Neural crest cell (in vitro differentiated cells): Measurements from ENCODE around the gene CREB5. TPM values are rescaled to one million over a fixed set of nuclear protein-coding genes. Genes with fewer than 3 reads are reported as not detected.

Experiments used
- DNase-seq: peaks from one replicate; pipeline ENCODE4 v3.0.0; 2021; ENCODE audit warnings: low read depth, mixed read lengths, low spot score
- H3K27ac Mint-ChIP-seq: one replicate; pipeline ENCODE4 v1.8.0; 2021; ENCODE audit warnings: mild to moderate bottlenecking, mixed read lengths; ENCODE audit not compliant: unreplicated experiment
- H3K27me3 Mint-ChIP-seq: 2 replicates; pipeline ENCODE4 v1.8.0; 2021; ENCODE audit warnings: low read depth, mild to moderate bottlenecking, mixed read lengths
- H3K36me3 Mint-ChIP-seq: 2 replicates; pipeline ENCODE4 v1.8.0; 2021; ENCODE audit warnings: low read depth, mild to moderate bottlenecking, mixed read lengths
- H3K4me1 Mint-ChIP-seq: 2 replicates; pipeline ENCODE4 v1.8.0; 2021; ENCODE audit warnings: mixed read lengths
- H3K4me3 Mint-ChIP-seq: one replicate; pipeline ENCODE4 v1.8.0; 2021; ENCODE audit warnings: mild to moderate bottlenecking, mixed read lengths
- H3K9me3 Mint-ChIP-seq: 2 replicates; pipeline ENCODE4 v1.8.0; 2021; ENCODE audit warnings: mixed read lengths
- total RNA-seq: library from RNA; stranded (reverse); gene quantifications from 2 replicates; pipeline ENCODE4 v1.2.1, GENCODE V29; 2021
- TF ChIP-seq, protein P1 (sequence below): fragments of 200-600 bp; sonication (generic); conservative IDR thresholded peaks from 2 replicates; pipeline ENCODE4 v1.5.0; 2021; ENCODE audit warnings: antibody characterized with exemption, mild to moderate bottlenecking

Gene CREB5
- total RNA-seq, 1 donor from 2014 or later: 8.3 TPM

DNA sequence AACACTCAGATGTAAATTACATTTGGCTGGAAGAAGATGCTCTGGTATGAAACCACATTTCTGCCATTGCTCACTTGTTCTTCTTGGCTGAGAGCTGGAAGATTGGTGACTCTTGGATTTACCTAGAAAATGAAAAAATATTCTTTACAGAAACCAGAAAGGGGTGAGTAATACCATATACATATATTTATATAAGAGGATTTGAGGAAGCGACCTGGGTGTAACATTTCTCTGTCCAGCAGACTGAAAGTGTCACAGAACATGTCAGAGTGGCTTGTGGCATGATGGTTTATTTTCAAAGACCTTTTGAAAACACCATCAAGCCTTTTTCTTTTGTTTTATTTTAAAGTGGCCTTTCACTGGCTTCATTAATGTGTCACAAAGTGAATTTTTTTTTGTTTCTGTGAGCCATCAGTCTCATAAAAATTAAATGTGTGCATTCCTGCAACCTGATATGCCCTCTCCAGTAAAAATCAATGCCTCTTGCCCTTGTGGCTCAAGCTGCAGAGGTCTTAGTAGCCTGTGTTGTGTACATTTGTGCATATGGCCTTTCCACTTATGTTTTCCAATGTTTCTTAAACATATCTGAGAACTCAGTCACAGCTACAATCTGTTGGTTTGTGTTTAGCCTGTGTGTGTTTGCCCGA, 23.5 kb downstream of the CREB5 start:
- H3K27me3 Mint-ChIP-seq: no peaks in the 10 kb centered on the region
- TF ChIP-seq, protein P1, sequence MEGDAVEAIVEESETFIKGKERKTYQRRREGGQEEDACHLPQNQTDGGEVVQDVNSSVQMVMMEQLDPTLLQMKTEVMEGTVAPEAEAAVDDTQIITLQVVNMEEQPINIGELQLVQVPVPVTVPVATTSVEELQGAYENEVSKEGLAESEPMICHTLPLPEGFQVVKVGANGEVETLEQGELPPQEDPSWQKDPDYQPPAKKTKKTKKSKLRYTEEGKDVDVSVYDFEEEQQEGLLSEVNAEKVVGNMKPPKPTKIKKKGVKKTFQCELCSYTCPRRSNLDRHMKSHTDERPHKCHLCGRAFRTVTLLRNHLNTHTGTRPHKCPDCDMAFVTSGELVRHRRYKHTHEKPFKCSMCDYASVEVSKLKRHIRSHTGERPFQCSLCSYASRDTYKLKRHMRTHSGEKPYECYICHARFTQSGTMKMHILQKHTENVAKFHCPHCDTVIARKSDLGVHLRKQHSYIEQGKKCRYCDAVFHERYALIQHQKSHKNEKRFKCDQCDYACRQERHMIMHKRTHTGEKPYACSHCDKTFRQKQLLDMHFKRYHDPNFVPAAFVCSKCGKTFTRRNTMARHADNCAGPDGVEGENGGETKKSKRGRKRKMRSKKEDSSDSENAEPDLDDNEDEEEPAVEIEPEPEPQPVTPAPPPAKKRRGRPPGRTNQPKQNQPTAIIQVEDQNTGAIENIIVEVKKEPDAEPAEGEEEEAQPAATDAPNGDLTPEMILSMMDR: no peak
- peaks cover 3% of the 10 kb centered on the region for H3K4me1 Mint-ChIP-seq
- no peaks in the 10 kb centered on the region for H3K36me3 Mint-ChIP-seq
- no peak overlapping the region for H3K4me3 Mint-ChIP-seq
- DNase-seq: no peak
- no peak overlapping the region for H3K27ac Mint-ChIP-seq
- no peaks in the 10 kb centered on the region for H3K9me3 Mint-ChIP-seq

DNA sequence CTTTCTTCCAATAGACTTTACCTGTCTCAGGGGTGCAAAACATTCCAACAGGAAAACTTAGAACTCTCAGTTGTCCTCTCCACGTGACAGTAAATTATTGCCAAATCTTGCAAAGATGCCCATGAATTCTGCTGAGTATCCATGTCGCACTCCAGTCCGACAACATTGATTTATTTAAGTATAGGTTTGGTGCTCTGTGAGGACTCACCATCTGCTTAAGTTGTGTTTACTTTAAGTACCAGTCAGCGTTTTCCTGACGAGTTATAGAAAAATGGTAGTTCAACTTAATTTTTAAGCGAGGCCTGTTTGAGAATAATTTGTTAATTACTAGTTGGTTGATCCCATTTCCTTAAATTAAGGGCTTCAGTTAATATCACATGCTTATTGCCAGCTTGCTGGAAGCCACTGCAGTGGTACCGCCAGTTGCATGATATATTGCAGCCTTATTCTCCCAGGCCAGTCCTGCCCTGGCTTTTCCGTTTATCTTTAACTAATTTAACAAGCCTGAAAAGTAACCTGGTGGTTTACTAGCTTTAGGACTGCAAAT, 27.8 kb downstream of the CREB5 start:
- DNase-seq: no peak
- Mint-ChIP-seq H3K4me3 (no peak overlapping the region), H3K27ac (no peak overlapping the region), H3K9me3 (no peaks in the 10 kb centered on the region), H3K36me3 (no peaks in the 10 kb centered on the region), H3K27me3 (no peaks in the 10 kb centered on the region), H3K4me1 (peaks cover 3% of the 10 kb centered on the region)
- TF ChIP-seq, protein P1: no peak

GRCh38 chr7:28442540-28443420, 30.5 kb downstream of the CREB5 start:
- no peaks in the 10 kb centered on the region for H3K36me3 Mint-ChIP-seq
- TF ChIP-seq, protein P1: no peak
- DNase-seq: no peak
- H3K27ac Mint-ChIP-seq: no peak overlapping the region
- no peaks in the 10 kb centered on the region for H3K27me3 Mint-ChIP-seq
- H3K9me3 Mint-ChIP-seq: no peaks in the 10 kb centered on the region
- H3K4me1 Mint-ChIP-seq: no peaks in the 10 kb centered on the region
- no peak overlapping the region for H3K4me3 Mint-ChIP-seq

- Mint-ChIP-seq H3K27ac (no peak overlapping the region), H3K9me3 (no peaks in the 10 kb centered on the region), H3K4me1 (no peaks in the 10 kb centered on the region), H3K36me3 (no peaks in the 10 kb centered on the region), H3K4me3 (no peak overlapping the region), H3K27me3 (no peaks in the 10 kb centered on the region)
- no peak for DNase-seq
- TF ChIP-seq, protein P1: no peak
Observed at GRCh38 chr7:28446131-28446530, 33.8 kb downstream of the CREB5 start.

DNA sequence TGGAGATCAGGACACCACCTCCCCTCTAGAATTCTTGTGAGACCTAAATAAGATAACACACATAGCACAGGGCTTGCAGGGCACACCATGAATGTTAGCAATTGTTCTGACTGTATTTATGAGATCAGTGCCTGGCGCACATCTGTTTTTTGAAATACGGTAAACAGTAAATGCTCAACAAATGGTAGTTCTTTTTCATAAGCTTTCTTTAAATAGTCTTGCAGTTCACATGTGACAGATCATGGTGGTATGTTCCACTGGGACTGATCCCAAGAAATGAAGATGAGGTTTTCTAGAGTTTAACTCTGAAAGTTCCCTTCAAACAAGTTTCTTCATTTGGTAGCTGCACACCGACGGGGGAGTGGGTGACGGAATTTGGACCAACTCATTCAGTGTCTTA, 34.8 kb downstream of the CREB5 start:
- H3K9me3 Mint-ChIP-seq: no peaks in the 10 kb centered on the region

More for the DNA sequence above, 34.8 kb downstream of the CREB5 start:
- Mint-ChIP-seq H3K36me3 (no peaks in the 10 kb centered on the region), H3K4me3 (no peak overlapping the region), H3K4me1 (no peaks in the 10 kb centered on the region), H3K27ac (no peak overlapping the region), H3K27me3 (no peaks in the 10 kb centered on the region)
- no peak for DNase-seq
- TF ChIP-seq, protein P1: no peak
